Stimulated activated CD4-positive, alpha-beta T cell treated with anti-CD3 and anti-CD28 coated beads, Interleukin-4, amount 100 ng/mL, for 1 hour (primary cell): ENCODE measurements around the gene ALK.

Experiments used
- DNase-seq: peaks from one replicate; pipeline ENCODE4 v3.0.0-alpha.2; 2020

Gene ALK

GRCh38 chr2:29295845-29296244 is 625.5 kb downstream of the ALK start:
- no peak for DNase-seq

- no peak for DNase-seq
Measured at GRCh38 chr2:29293830-29294438, 627.5 kb downstream of the ALK start.

GRCh38 chr2:29290293-29291047 is 630.9 kb downstream of the ALK start:
- DNase-seq: no peak

- no peak for DNase-seq
Measured at GRCh38 chr2:29284671-29285070, 636.7 kb downstream of the ALK start.

GRCh38 chr2:29281916-29282247 is 639.5 kb downstream of the ALK start:
- no peak for DNase-seq

- DNase-seq: no peak
Measured at GRCh38 chr2:29281086-29281915, 640.1 kb downstream of the ALK start.

- DNase-seq: no peak
Measured at GRCh38 chr2:29278966-29279365, 642.4 kb downstream of the ALK start.

- DNase-seq: no peak
Measured at GRCh38 chr2:29276151-29276550, 645.2 kb downstream of the ALK start.

- no peak for DNase-seq
Measured at GRCh38 chr2:29275186-29275585, 646.2 kb downstream of the ALK start.

GRCh38 chr2:29273685-29274611 is 647.4 kb downstream of the ALK start:
- DNase-seq: no peak

GRCh38 chr2:29273004-29273684 is 648.2 kb downstream of the ALK start:
- no peak for DNase-seq

GRCh38 chr2:29272311-29272710 is 649.1 kb downstream of the ALK start:
- DNase-seq: no peak

- DNase-seq: no peak
Measured at GRCh38 chr2:29270701-29271121, 650.7 kb downstream of the ALK start.

- no peak for DNase-seq
Measured at GRCh38 chr2:29269765-29270109, 651.6 kb downstream of the ALK start.

GRCh38 chr2:29269095-29269764 is 652.2 kb downstream of the ALK start:
- no peak for DNase-seq

- DNase-seq: no peak
Measured at GRCh38 chr2:29267720-29268119, 653.7 kb downstream of the ALK start.

GRCh38 chr2:29263886-29264285 is 657.5 kb downstream of the ALK start:
- no peak for DNase-seq

- no peak for DNase-seq
Measured at GRCh38 chr2:29262681-29263260, 658.6 kb downstream of the ALK start.

GRCh38 chr2:29261003-29261402 is 660.4 kb downstream of the ALK start:
- DNase-seq: no peak

- no peak for DNase-seq
Measured at GRCh38 chr2:29260142-29260772, 661.1 kb downstream of the ALK start.

- DNase-seq: no peak
Measured at GRCh38 chr2:29259221-29259620, 662.2 kb downstream of the ALK start.
